Spleen (tissue), 7 donors: Measurements from ENCODE around the gene TTLL5.

Experiments
- CTCF ChIP-seq, 11 experiments: fragments of 200-600 bp in 7 of 11; fragments of 450-650 bp in 4 of 11; sonication (generic) in 4 of 11; IDR thresholded peaks in 8 of 11; conservative IDR thresholded peaks in 3 of 11; 1 replicate in 7 of 11; 2 replicates in 4 of 11; pipeline versions ENCODE4 v1.4.0 to v1.8.0; 2016 to 2021; ENCODE audit warnings: antibody characterized with exemption in 11 of 11, inconsistent platforms in 4 of 11, mild to moderate bottlenecking in 1 of 11
- POLR2A ChIP-seq, 3 donors: fragments of 450-650 bp; IDR thresholded peaks; one replicate each; pipeline ENCODE4 v1.5.1; 2017; ENCODE audit warnings: antibody characterized with exemption in 3 of 3, mild to moderate bottlenecking in 1 of 3
- POLR2AphosphoS5 ChIP-seq, 3 donors: sonication (generic); formaldehyde crosslinking; IDR thresholded peaks; one replicate each; pipeline ENCODE4 v1.5.1; 2017; ENCODE audit warnings: antibody characterized with exemption in 3 of 3
- donor health status: DM: no; HTN: no; CAD: no; lungs with moderate emphysema.
- donor health status: DM: no; HTN: no; CAD: no.
- donor health status: DM: no; HTN: no; CAD: no.

- no peak for TF ChIP-seq CTCF (IDR thresholded peaks at IDR 0.05 in 8 of 11, conservative IDR thresholded peaks at IDR 0.05 in 3 of 11)
- no peak for TF ChIP-seq POLR2AphosphoS5 (IDR thresholded peaks at IDR 0.05)
- no peak for TF ChIP-seq POLR2A (IDR thresholded peaks at IDR 0.05)
Observed at GRCh38 chr14:75732888-75733287, 71.8 kb downstream of the TTLL5 start.
